ENCODE measurements around the gene SSTR3.

SSTR3 gene

DNA sequence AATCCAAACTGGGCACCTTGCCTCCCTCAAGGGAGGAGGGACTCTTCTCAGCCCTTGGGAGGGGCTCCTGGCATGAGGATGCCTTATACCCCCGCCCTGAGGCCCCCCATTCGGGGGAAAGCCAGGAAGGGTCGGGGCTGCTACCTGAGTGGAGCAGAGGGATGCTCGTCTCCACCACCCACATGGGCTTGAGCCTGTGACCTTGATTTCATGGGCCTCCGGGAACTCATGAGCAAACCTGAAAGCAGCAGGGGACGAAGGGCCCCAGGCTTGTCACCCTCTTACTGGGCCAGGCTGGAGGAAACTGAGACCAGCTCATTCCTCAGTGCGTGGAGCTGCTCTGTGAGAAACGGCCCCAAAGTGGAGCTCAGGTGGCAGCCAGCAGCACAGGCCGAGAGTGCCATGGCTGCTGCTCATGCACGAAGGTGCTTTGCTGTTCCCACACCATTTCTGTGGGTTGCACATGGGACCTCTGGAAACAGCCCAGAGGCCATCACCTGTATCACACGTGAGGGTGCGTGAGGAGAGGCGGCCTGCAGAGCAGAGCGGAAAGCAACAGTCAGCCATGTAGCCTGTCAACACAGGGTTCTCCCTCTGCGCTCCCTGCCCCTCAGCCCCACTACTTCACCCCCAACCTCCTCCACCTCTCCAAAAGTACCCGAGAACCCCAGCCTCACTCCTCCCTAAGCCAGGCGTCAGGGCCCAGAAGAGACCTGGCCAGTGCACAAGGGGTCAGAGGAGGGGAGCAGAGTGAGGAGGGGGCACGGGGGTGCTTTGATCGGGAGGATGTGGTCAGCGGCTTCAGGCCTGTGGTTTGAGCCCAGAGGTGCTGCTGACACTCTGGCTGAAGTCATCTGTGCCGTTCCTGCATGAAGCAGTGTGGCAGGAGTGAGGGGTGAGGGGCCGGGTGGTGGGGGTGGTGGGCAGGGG lies 48.4 kb downstream of the SSTR3 start:
- no peak for DNase-seq

DNA sequence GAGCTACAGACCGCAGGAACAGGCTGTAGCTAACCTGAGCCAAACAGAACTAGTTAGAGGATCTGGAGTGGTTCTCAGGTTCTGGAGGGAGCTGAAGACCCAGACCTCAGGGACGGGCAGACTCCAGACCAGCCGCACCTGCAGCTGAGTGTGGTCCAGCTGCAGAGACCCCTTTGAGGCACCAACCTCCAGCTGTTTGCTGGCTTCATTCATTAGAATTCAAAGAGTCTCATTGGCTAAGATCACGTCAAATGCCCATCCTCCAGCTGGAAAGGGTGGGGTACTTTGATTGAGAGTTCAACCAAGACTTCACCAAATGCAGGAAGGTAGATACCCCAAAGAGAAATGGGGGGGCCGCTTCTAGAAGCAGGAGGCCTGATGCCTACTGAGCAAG lies 49.2 kb downstream of the SSTR3 start:
- DNase-seq = no peak

DNA sequence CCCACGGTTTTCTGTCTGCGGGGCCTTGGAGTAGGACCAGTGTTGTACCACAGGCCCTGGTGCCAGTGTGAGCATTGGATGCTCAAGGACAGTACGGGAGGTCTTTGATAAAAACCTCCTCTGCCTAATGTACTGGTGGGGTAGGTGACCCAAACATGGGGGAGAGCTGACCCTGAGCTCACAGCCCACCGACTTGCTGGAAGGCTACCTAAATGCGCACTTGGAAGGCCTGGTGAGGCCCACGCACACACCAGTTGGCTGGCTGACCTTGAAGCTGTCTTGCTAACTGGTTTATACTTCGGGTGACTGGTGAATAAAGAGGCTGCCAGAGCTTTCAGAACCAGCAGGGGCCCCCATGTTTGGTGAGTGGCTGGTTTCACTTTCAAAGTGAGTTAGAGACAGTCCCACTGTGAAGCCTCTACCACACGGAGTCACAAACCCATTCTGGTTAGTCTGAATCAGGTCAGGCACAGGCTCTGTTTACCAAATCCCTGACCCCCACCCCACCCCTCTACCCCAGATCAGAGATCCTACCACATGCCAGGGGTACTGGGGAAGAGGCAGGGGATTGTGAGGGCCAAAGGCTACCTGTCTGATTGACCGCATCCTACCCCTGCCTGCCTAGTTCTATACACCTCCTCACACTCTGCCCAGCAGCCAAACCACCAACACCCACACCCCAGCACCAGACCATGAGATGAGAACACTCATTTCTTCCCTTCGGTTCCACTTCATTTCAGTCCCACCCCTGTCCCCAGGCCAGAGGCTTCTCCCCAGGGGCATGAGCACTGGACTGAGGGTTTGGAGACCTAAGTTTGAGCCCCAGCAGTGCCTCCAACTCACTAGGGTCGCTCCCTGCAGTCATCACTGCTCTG lies 49.8 kb downstream of the SSTR3 start:
- DNase-seq = no peak

DNA sequence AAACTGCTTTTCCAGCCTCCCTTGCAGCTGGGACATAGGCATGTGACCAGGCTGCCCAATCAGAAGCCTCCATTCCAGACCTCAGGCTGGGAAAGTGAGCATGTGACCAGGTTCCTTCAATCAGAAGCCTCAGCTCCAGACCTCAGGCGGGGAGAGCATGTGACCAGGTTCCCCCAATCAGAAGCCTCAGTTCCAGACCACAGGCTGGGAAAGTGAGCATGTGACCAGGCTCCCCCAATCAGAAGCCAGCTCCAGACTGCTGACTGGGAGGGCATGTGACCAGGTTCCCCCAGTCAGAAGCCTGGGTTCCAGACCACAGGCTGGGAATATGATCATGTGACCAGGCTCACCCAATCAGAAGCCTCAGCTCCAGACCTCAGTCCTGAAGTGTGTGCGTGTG lies 50.8 kb downstream of the SSTR3 start:
- DNase-seq = peak in 1 of 2 donors; percentile 5

DNA sequence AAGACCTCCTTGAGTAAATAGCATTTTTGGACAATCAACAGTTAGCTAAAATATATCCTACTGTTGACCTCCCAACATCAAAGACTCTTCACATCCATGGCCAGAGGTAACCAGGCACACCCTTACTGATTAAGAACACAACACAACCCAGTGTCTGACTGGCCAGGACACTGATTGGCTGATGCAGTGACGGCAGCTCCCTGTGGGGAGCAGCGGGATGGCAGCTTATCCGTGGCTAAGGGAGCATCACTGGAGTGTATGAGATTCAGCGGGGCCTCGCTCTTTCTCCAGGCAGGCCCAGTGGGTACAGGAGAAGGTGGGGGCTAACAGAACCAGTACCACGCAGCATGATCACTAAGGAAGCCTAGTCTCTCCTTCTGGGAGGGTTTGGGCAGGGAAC lies 52.2 kb downstream of the SSTR3 start:
- no peak for DNase-seq

DNA sequence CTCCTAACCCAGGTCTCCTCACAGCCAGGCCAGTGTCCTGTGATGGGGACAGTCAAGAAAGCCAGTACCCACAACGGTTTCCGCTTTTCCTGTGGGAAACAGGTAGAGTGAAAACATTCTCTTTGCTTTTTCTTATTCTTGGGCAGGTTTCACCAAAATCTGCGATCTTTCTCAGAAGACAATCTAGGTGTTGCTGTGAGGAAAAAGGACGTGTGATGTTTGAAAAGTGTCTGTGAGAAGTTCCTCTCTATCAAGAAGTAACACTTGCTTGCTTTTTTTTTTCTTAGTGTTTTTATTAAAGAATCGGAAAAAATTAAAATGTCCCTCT lies 53.4 kb downstream of the SSTR3 start:
- no peak for DNase-seq

DNA sequence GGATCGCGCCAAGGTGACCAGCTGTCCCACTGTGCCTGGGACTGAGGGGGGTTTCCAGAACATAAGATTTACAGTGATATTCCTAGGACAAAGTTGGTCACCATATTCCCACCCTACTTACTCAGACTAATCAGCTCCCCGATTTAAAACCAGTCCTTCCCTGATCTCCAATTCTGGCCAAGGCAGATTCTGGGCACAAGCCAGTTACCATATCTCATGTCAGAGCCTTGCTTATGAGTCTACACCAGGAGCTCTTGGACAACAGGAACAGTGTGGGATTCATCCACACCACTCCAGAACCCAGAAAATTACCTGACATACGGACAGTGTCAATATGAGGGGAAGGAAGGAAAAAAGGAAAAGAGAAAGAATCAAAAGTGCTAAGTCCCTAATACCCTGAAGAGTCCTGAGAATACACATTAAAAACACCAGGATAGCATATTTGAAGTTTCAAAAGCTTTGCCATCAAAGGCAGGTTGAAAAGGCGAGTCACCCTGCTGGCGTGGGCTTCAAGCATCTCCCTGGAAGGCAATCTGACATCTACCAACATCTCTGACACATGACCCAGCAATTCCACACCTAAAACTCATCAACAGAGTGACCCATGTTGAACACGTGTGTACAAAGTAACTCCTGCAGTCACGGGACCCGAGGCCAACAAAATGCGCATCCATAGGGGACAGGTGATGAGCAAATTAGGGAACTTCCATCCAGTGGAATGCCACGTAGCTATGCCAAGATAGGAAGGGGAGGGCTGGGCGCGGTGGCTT lies 54.6 kb downstream of the SSTR3 start:
- no peak for DNase-seq

DNA sequence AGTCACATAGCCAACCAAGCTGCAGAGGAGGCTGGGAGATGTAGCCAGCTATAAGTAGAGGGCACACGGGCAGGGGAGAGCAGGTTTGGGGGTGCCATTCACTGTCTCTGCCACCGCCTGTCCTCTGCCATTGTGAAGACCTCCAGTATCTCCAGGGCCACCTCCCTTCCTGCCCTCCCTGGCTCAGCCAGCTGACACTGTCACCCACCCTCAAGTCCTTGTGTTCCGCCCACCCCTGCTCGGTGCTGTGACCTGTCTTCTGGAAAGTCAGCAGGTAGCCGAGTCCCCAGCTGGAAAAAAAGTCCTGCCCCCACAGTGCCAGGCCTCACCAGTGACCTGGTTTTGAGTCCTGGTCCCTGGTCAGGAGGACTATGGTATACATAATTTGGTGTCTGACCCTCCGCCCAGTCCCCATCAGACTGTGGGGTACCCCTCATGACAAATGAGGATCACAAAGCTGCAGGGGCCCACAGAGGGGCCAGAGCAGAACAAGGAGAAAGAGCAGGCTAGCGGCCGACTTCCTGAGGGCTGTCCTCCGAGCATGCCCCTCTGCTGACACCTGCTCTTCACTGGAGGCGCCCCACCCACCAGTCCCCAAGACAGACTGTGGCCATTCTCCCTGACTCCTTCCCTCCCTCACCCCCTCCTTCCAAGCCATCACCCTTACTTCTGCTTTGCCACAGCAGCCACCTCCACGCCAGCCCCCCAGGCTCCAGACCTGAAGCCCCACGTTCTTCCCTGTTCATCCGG lies 55.4 kb downstream of the SSTR3 start:
- DNase-seq = no peak

DNA sequence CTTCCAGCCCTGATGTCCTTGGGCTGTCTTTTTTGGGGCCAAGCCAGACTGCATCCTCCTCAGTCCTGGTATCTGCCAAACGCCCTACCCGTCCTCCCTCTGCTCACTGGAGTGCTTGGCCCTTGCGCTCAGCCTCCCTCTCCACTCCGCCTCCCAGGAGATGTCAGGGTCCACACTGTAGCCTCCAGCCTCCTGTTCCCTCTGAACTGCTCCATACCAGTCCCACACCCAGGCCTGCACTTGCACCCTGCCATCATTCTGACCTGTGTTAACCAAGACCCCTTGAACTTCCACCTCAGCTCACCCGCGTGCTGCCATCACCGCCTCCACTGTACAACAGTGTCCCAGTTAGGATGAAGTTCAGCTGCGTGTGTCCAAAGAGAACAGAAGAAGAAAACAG lies 56.3 kb downstream of the SSTR3 start:
- no peak for DNase-seq

DNA sequence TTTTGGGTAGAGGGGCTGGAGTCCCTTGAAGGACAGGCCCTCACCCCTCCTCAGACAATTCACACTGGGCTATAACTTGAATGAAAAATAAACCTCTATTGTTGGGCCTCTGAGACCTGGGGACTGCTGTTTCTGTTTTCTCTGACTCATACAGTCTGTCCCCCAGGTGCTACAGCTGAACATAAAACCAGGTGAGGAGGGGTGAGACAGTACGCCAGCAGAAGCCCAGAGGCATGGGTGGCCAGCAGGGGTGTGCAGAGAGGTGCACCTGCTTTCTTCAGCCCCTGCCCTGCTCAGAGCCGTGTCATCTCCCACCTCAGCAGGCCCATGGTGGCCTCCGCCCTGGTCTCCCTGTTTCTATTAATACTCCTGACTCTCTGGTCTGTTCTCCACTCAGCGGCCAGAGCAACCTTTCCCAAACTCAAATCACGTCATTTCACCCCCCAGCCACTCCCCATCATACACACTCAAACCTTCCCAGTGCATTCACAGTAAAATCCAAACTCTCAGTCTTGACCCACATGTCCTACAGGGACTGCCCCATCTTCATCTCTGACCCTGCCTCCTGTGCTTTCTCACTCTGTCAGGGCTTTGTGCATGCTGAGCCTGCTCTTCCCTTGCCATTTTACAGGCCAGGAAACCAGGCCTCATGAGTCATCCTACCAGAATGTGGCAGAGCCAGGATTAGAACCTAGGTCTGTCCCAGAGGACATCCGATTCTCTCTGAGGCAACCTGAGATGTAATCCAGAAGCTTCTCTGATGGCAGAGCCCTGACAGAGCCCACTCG lies 57.2 kb downstream of the SSTR3 start:
- no peak for DNase-seq
